HG03064 (cell line): Measurements from ENCODE around the gene GNAI2.
"Not testable (repeated sequence)": the region's sequence is repeated elsewhere in the genome, so short reads cannot be mapped to it uniquely, and the experiment has no call there.

Experiments
- ATAC-seq: cut with Tn5 transposase; IDR thresholded peaks from one replicate; pipeline ENCODE4 v1.9.1; 2021; ENCODE audit warnings: low read depth; ENCODE audit not compliant: unreplicated experiment

Gene GNAI2

GRCh38 chr3:50203809-50204803 lies 31.9 kb upstream of the GNAI2 start:
- ATAC-seq: no peak

DNA sequence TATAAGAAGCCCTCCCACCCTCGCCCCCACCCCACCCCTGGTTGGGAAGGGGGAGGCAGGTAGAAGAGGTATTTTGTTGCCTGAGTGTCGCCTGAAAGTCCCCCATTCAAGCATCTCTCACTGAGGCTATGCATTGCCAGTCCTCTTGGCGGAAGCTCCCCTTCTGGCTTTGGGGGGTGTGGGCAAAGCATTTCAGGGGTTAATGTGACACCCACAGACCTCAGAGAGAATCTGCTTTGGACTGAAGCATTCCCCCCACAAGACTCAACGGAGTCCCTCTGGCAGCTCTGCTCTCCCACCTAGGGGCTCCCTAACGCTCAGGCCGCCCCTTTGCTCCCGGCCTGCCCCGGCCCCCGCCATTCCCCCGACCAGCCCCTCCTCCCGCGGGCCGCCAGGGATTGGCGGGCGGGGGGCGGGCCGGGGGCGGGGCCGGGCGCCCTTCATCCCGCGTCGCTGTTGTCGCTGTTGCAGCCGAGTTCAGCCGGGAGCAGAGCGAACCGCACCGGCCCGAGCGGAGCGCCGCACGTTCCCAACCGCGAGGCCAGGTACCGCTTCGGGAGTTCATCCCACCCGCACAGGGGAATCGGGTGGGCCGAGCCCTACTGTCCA lies 31.1 kb upstream of the GNAI2 start, which contains the start of gene SLC38A3:
Gene SLC38A3, plus strand, starts transcription at position 468 of the 609 bp plus-strand sequence. CDS start 8,929 bp downstream, outside the sequence.
- ATAC-seq: no peak

DNA sequence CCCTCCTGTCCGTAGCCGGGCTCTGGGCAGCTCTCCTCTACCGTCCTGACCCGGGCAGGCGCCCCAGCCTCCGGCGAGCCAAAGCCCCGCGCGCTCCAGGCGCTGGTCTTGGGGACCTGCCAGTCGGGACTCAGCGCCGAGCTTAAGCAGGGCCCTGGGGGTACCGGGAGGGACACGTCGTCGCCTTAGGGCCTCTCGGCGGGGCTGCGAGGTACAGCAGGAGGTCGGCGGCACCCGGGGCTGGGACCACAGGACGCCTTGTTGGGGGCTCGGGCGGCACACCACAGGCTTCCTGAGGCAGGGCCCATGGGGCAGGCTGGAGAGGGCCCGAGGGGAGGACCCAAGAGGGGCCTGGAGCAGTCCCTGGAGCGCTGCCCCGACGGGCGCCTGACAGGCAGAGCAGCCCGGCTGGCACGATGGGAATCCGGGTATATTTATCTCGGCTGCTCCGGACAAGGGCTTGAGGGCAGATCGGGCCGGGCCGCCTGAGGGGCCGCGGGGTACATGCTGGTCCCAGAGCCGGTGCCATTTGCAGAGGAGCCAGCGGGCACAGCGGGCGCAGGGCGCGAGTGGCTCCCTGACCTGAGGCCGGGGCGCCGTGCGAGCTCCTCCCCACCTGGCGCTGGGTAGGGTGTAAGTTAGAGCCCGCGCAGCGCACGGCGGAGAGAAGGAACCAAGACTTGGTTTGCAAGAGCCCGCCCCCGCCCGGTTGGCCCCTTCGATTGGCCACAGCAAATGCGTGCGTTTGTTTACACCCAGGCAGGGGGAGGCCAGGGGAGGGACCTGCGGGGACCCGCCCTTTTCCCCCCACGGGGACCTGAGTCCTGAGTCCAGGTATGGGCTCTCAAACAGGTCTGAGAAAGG lies 30.4 kb upstream of the GNAI2 start:
- no peak for ATAC-seq

GRCh38 chr3:50207359-50208042 lies 28.5 kb upstream of the GNAI2 start:
- no peak for ATAC-seq

DNA sequence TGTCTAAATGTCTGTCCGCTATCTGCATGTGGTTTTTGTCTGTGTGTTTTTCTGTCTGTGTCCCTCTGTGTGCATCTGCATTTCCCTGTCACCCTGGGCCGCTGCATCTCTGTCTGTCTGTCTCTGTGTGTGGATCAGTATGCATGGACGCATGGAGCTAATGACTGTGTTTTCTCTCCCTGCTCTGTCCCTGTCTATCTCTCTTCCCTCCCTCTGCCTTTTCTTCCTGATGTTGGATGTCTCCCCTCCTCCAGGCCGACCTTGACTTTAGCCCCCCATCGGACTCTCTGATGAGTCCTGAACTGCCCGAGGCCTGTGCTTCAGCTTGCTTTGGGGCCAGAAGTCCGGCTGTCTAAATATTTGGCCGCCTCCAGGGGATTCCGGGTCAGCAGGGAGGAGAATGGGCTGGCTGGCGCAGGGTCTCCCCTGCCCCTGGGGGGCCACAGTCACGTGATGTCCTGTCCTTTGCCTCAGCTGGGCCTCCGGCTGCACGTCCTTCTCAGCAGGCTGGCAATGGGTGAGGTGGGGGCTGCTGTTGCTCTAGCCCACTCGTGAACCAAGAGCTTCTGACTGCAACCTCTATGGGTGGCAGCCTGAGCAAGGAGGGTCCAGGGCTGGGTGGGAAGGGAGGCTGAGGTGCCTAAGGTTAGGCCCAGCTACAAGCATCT lies 27.2 kb upstream of the GNAI2 start:
- ATAC-seq: no peak

GRCh38 chr3:50210176-50210509 lies 25.9 kb upstream of the GNAI2 start:
- no peak for ATAC-seq

GRCh38 chr3:50210510-50211367 lies 25.3 kb upstream of the GNAI2 start:
- no peak for ATAC-seq

GRCh38 chr3:50211368-50211717 lies 24.7 kb upstream of the GNAI2 start:
- not testable (repeated sequence) for ATAC-seq

- ATAC-seq: no peak
These were observed 24.1 kb upstream of the GNAI2 start for GRCh38 chr3:50211930-50212329.

DNA sequence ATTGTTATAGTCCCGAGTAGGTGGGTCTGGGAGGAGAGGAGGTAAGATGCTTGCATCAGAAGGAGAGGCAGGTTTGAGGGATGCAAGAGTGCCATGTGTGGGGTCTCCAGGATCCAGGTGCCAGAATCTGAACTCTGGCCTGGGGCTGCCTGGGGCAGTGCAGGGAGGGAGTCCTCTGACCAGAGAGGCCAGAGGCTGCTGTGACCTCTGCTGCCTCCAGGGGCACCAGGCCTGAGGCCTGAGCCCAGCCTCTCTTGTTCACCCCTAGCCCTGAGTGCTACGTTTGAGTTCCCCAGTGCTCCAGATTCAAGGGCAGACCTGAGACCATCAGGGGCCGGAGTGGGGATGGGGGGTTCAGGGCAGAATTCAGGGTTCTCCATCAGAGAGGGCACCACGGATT lies 23.5 kb upstream of the GNAI2 start:
- no peak for ATAC-seq

DNA sequence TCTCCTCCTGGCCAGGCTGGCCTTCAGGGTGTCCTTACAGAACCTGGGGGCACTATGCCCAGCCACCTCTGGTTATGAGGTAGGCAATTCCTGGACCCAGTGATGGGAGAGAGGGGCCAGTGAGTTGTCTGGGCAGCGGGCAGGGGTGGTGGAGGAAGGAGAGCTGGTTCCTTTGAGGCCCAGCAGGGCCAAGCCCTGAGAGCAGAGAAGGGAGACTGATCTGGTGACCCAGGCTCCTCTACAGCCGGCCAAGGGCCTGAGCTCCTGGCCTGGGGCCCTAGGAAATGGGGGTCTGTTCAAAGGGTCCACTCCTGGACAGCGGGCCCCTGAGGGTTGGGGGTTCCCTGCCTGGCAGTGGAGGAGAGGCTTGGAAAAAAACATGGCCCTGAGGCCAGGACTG lies 23.0 kb upstream of the GNAI2 start:
- ATAC-seq: no peak

GRCh38 chr3:50213373-50213772 lies 22.6 kb upstream of the GNAI2 start:
- ATAC-seq: no peak

DNA sequence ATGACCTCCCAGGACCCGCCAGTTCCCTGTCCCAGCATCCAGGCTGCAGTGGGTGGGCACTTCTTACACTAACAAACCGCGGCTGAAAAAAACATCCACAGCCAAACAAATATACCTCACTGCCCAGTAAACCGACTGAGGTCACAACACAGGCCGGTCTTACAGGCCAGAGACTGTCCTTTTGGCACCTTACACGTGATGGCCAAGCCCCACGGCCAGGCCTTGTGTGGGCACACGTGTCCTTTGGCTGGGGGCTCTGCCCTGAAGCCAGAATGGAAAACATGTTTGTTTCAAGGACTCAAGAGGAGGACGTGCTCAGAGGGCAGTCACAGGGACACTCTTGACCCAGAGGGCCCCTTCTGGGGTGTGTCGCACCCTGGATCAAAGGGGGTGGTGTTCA lies 21.2 kb upstream of the GNAI2 start:
- ATAC-seq: no peak

- no peak for ATAC-seq
These were observed 20.5 kb upstream of the GNAI2 start for GRCh38 chr3:50215529-50215928.

- no peak for ATAC-seq
These were observed 18.3 kb upstream of the GNAI2 start for GRCh38 chr3:50217681-50218080.

DNA sequence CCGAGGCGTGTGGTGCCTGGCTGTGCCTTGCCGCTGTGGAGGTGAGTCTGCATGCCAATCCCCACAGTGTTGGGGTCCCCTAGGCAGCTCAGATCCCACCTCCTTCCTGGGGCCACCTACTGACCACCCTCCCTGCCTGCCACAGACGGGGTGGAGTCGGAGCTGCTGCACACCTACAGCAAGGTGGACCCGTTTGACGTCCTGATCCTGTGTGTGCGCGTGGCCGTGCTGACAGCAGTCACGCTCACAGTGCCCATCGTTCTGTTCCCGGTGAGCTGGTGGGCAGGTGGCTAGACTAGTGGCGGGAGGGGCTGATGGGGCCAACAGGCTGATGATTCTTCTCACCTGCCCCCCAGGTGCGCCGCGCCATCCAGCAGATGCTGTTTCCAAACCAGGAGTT lies 17.6 kb upstream of the GNAI2 start:
- ATAC-seq: no peak

DNA sequence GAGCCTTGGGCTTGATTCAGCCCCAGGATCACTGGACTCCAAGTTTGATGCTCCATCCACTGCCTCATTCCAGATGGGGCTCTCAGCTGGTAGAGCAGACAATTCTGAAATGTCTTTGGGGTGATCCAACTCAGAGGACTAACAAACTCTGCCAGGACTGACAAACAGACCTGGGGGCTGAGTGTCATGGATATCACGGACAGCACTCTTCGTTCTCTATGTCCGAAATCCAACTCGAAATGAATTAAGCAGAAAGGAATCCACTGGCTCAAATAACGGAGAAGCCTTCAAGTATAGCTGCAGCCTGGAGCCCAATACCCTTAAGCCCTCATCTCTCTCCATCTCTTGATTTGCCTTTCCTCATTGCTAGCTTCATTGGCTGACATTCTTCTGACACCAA lies 16.7 kb upstream of the GNAI2 start:
- ATAC-seq: no peak

DNA sequence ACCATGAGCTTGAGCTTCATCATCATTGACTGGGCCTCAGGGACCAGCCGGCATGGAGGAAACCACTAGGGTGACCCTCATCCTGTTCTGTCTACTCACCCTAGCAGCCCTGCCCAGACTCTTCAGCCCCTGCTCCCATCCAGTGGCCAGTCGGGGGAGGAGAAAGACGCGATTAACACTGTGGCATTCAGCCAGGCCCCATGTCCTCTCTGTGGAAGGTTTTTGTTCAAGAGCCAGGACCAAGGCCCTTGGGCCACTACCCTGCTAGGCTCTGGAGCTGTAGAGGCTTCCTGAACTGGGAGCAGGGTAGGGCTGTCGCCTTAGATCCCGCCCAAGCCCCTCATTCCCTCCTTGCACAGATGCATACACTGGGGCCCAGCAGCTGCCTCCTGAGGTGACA lies 15.9 kb upstream of the GNAI2 start:
- no peak for ATAC-seq

- no peak for ATAC-seq
These were observed 15.0 kb upstream of the GNAI2 start for GRCh38 chr3:50221051-50221410.
